GM23248 (cell line): ENCODE measurements around the gene HEPHL1. TPM values are rescaled to one million over a fixed set of nuclear protein-coding genes. Genes with fewer than 3 reads are reported as not detected.

Source experiments
- DNase-seq: peaks from one replicate; pipeline ENCODE4 v3.0.0-alpha.2; 2015
- H2AFZ ChIP-seq: fragments of 200-600 bp; sonication (generic); 2 replicates; pipeline ENCODE4 v1.6.1; 2016; ENCODE audit warnings: antibody characterized with exemption
- H3F3A ChIP-seq: fragments of 200-600 bp; sonication (generic); 2 replicates; pipeline ENCODE4 v1.6.1; 2016; ENCODE audit warnings: mild to moderate bottlenecking, antibody characterized with exemption, mixed run types; ENCODE audit not compliant: insufficient read depth
- H3K27ac ChIP-seq: fragments of 200-600 bp; sonication (generic); 2 replicates; pipeline ENCODE4 v1.5.1; 2016; ENCODE audit warnings: mild to moderate bottlenecking
- H3K27me3 ChIP-seq: fragments of 200-600 bp; sonication (generic); replicated peaks from 2 replicates; pipeline ENCODE4 v1.6.1; 2016; ENCODE audit warnings: mild to moderate bottlenecking; ENCODE audit not compliant: insufficient read depth
- H3K36me3 ChIP-seq: fragments of 200-600 bp; sonication (generic); 2 replicates; pipeline ENCODE4 v1.6.1; 2016; ENCODE audit warnings: low read depth, mild to moderate bottlenecking
- H3K4me1 ChIP-seq: fragments of 200-600 bp; sonication (generic); 2 replicates; pipeline ENCODE4 v1.6.1; 2016; ENCODE audit warnings: mild to moderate bottlenecking; ENCODE audit not compliant: insufficient read depth
- H3K4me2 ChIP-seq: fragments of 200-600 bp; sonication (generic); one replicate; pipeline ENCODE4 v1.6.1; 2016; ENCODE audit warnings: mild to moderate bottlenecking; ENCODE audit not compliant: unreplicated experiment
- H3K4me3 ChIP-seq: fragments of 200-600 bp; sonication (generic); 2 replicates; pipeline ENCODE4 v1.5.1; 2016; ENCODE audit warnings: mild to moderate bottlenecking
- H3K79me2 ChIP-seq: fragments of 200-600 bp; sonication (generic); 2 replicates; pipeline ENCODE4 v1.6.1; 2016; ENCODE audit warnings: mild to moderate bottlenecking; ENCODE audit not compliant: insufficient read depth
- H3K9ac ChIP-seq: fragments of 200-600 bp; sonication (generic); 2 replicates; pipeline ENCODE4 v1.6.1; 2016; ENCODE audit warnings: mild to moderate bottlenecking
- H3K9me2 ChIP-seq: fragments of 200-600 bp; sonication (generic); 2 replicates; pipeline ENCODE4 v1.6.1; 2016; ENCODE audit warnings: mixed run types, mild to moderate bottlenecking, moderate library complexity; ENCODE audit not compliant: insufficient read depth
- H3K9me3 ChIP-seq: fragments of 200-600 bp; sonication (generic); one replicate; pipeline ENCODE4 v1.6.1; 2017; ENCODE audit warnings: low read depth
- H4K20me1 ChIP-seq: fragments of 200-600 bp; sonication (generic); 2 replicates; pipeline ENCODE4 v1.6.0; 2016; ENCODE audit not compliant: insufficient read depth
- EZH2 ChIP-seq: fragments of 200-600 bp; sonication (generic); IDR thresholded peaks from 2 replicates; pipeline ENCODE4 v1.6.1; 2018; ENCODE audit warnings: antibody characterized with exemption, mild to moderate bottlenecking; ENCODE audit not compliant: insufficient read depth, poor library complexity, severe bottlenecking
- EZH2phosphoT487 ChIP-seq: fragments of 200-600 bp; sonication (generic); IDR thresholded peaks from 2 replicates; pipeline ENCODE4 v1.6.1; 2018; ENCODE audit warnings: antibody characterized with exemption, moderate library complexity, mild to moderate bottlenecking, low read depth; ENCODE audit not compliant: insufficient read depth
- WGBS, 2 experiments: methylation state at CpG; one replicate each; pipeline ENCODE4 v1.1.6; 2015 to 2017; ENCODE audit warnings: low lambda C conversion rate in 2 of 2, low coverage in 1 of 2; ENCODE audit errors: missing lambda C conversion rate in 2 of 2; 5-methylcytosine and 5-hydroxymethylcytosine counted together
- in situ Hi-C: fragments of 300-500 bp; cut with MboI; formaldehyde crosslinking; loops from 2 replicates; pipeline ENCODE4 v1.15.0; 2020
- polyA plus RNA-seq: library from polyadenylated mRNA; unstranded; fragments of >200 nt; fragmentation: Nextera tagmentation; extraction: Ambion mirVana; gene quantifications from 2 replicates; pipeline ENCODE4 v1.2.1, GENCODE V29; 2016
- total RNA-seq: library from RNA; depleted of rRNA; stranded (reverse); fragments of >200 nt; shearing (Covaris generic); gene quantifications from 2 replicates; pipeline ENCODE4 v1.2.3, GENCODE V29; 2014

HEPHL1 gene
- total and polyA plus RNA-seq, 2 experiments from 2014 or later: not detected

- no peak for TF ChIP-seq EZH2phosphoT487
- no peak for TF ChIP-seq EZH2
- DNase-seq: no peak
- H3K9me2 ChIP-seq: no peaks in the 10 kb centered on the region
- H3K4me1 ChIP-seq: peaks cover 4% of the 10 kb centered on the region; the same call in 1 of the 2 replicates
- H3F3A ChIP-seq: no peaks in the 10 kb centered on the region
- in situ Hi-C loops: no loop called here
- no peak overlapping the region for H3K4me2 ChIP-seq
- no peaks in the 10 kb centered on the region; the same call in 1 of the 2 replicates for H3K27me3 ChIP-seq
- no peak overlapping the region for H2AFZ ChIP-seq
- H3K9me3 ChIP-seq: no peaks in the 10 kb centered on the region
- no peak overlapping the region for H3K9ac ChIP-seq
- no peaks in the 10 kb centered on the region for H4K20me1 ChIP-seq
- H3K4me3 ChIP-seq: no peak overlapping the region
- no peaks in the 10 kb centered on the region for H3K79me2 ChIP-seq
- H3K27ac ChIP-seq: no peak overlapping the region
- no peaks in the 10 kb centered on the region for H3K36me3 ChIP-seq
These were observed 13.7 kb upstream of the HEPHL1 start for GRCh38 chr11:94007426-94007825.

GRCh38 chr11:94007906-94008305 is 13.2 kb upstream of the HEPHL1 start:
- no peak for TF ChIP-seq EZH2phosphoT487
- Histone ChIP-seq H3K9me3 (no peaks in the 10 kb centered on the region), H3K4me1 (no peaks in the 10 kb centered on the region), H2AFZ (no peak overlapping the region), H3K79me2 (no peaks in the 10 kb centered on the region), H3K4me2 (no peak overlapping the region), H3K27ac (no peak overlapping the region), H3K9me2 (no peaks in the 10 kb centered on the region), H3K4me3 (no peak overlapping the region), H4K20me1 (no peaks in the 10 kb centered on the region), H3K27me3 (no peaks in the 10 kb centered on the region; the same call in 1 of the 2 replicates), H3K9ac (no peak overlapping the region), H3K36me3 (no peaks in the 10 kb centered on the region), H3F3A (no peaks in the 10 kb centered on the region)
- no peak for DNase-seq
- in situ Hi-C loops: no loop called here
- 48 to 50% methylated on average over 4 of the region's 4 CpGs for WGBS, 2 experiments

GRCh38 chr11:94010136-94010535 is 11.0 kb upstream of the HEPHL1 start:
- Histone ChIP-seq H3K4me2 (no peak overlapping the region), H3K79me2 (no peaks in the 10 kb centered on the region), H4K20me1 (no peaks in the 10 kb centered on the region), H3K9ac (no peak overlapping the region), H2AFZ (no peak overlapping the region), H3K27me3 (no peaks in the 10 kb centered on the region; the same call in 1 of the 2 replicates), H3K4me1 (no peaks in the 10 kb centered on the region), H3K4me3 (no peak overlapping the region), H3K9me2 (no peaks in the 10 kb centered on the region), H3K27ac (no peak overlapping the region), H3F3A (no peaks in the 10 kb centered on the region), H3K9me3 (no peaks in the 10 kb centered on the region), H3K36me3 (no peaks in the 10 kb centered on the region)
- TF ChIP-seq EZH2phosphoT487 (no peak), EZH2 (no peak)
- DNase-seq: no peak
- WGBS, 2 experiments: 10 to 13% methylated on average over 1 of the region's 1 CpG
- in situ Hi-C loops: no loop called here

- Histone ChIP-seq H3K79me2 (no peaks in the 10 kb centered on the region), H3K27me3 (no peaks in the 10 kb centered on the region; the same call in 1 of the 2 replicates), H3K9ac (no peak overlapping the region), H3F3A (no peaks in the 10 kb centered on the region), H4K20me1 (no peaks in the 10 kb centered on the region), H3K4me1 (no peaks in the 10 kb centered on the region), H2AFZ (no peak overlapping the region), H3K9me3 (no peaks in the 10 kb centered on the region), H3K4me3 (no peak overlapping the region), H3K36me3 (no peaks in the 10 kb centered on the region), H3K27ac (no peak overlapping the region), H3K9me2 (no peaks in the 10 kb centered on the region), H3K4me2 (no peak overlapping the region)
- TF ChIP-seq EZH2 (no peak), EZH2phosphoT487 (no peak)
- 23 to 30% methylated on average over 3 of the region's 3 CpGs for WGBS, 2 experiments
- no peak for DNase-seq
- in situ Hi-C loops: no loop called here
These were observed 9.7 kb upstream of the HEPHL1 start for GRCh38 chr11:94011478-94011877.

DNA sequence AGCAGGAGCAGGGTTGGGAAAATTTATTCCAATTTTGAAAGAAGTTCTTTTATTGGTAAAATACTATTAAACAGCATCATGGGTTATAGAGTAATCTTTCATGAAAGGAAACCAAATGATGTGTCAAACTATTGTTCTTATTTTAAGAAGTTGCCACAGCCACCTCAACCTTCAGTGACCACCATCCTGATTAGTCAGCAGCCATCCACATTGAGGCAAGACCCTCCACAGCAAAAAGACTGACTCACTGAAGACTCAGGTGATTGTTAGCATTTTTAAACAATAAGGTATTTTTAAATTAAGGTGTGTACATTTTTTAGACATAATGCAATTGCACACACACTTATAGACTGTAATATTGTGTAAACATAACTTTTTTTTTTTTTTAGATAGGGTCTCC is 3.7 kb upstream of the HEPHL1 start:
- no peaks in the 10 kb centered on the region for H3K9me2 ChIP-seq
- H3K4me1 ChIP-seq: no peaks in the 10 kb centered on the region
- H4K20me1 ChIP-seq: no peaks in the 10 kb centered on the region
- H3K36me3 ChIP-seq: no peaks in the 10 kb centered on the region
- H3K27me3 ChIP-seq: no peaks in the 10 kb centered on the region
- H3K4me3 ChIP-seq: no peak overlapping the region
- H3K4me2 ChIP-seq: no peak overlapping the region
- H3K9me3 ChIP-seq: no peaks in the 10 kb centered on the region
- DNase-seq: peak; percentile 4
- H3K79me2 ChIP-seq: no peaks in the 10 kb centered on the region
- no peak overlapping the region for H3K27ac ChIP-seq
- no peak overlapping the region for H2AFZ ChIP-seq
- H3F3A ChIP-seq: no peaks in the 10 kb centered on the region
- in situ Hi-C loops: no loop called here
- no peak for TF ChIP-seq EZH2
- TF ChIP-seq EZH2phosphoT487: no peak
- H3K9ac ChIP-seq: no peak overlapping the region
